H1 (cell line): ENCODE results near the gene POU2F1. TPM values are rescaled to one million over a fixed set of nuclear protein-coding genes. Genes with fewer than 3 reads are reported as not detected.

Source experiments
- CTCF ChIA-PET: fragments of 300-600 bp; sonication (Branson Sonifier 250); formaldehyde crosslinking; loops from one replicate; lab custom pipeline; 2021; ENCODE audit not compliant: partially characterized antibody; lab: Charles Lee
- POLR2A ChIA-PET: fragments of 300-600 bp; sonication (Branson Sonifier 250); formaldehyde crosslinking; loops from one replicate; lab custom pipeline; 2021; ENCODE audit warnings: inconsistent platforms; ENCODE audit not compliant: partially characterized antibody; lab: Charles Lee
- DNase-seq, 2 experiments: peaks; one replicate each; pipeline versions ENCODE4 v3.0.0 to v3.0.0-alpha.2; 2010 to 2022; ENCODE audit warnings: low spot score in 2 of 2, low read depth in 1 of 2, mixed read lengths in 1 of 2
- FAIRE-seq: peaks from 2 replicates; lab custom pipeline; 2011; peaks lifted over from hg19 to GRCh38; lab: Jason Lieb, UNC
- H2AFZ ChIP-seq: 2 replicates; pipeline ENCODE4 v1.8.1; 2012; ENCODE audit warnings: low read length, inconsistent platforms
- H2AK5ac ChIP-seq: 2 replicates; pipeline ENCODE4 v1.6.1; 2013; ENCODE audit warnings: low read depth, low read length
- H2BK120ac ChIP-seq: replicated peaks from 2 replicates; pipeline ENCODE3; 2013; ENCODE audit warnings: low read depth, low read length, inconsistent platforms
- H2BK12ac ChIP-seq: 2 replicates; pipeline ENCODE4 v1.6.1; 2013; ENCODE audit warnings: low read depth, low read length
- H2BK15ac ChIP-seq: 2 replicates; pipeline ENCODE4 v1.6.1; 2013; ENCODE audit warnings: low read length
- H2BK20ac ChIP-seq: 2 replicates; pipeline ENCODE4 v1.6.1; 2013; ENCODE audit warnings: low read length
- H2BK5ac ChIP-seq: 2 replicates; pipeline ENCODE4 v1.6.1; 2013; ENCODE audit warnings: low read depth, low read length
- H3K14ac ChIP-seq: 2 replicates; pipeline ENCODE4 v1.6.1; 2013; ENCODE audit warnings: inconsistent platforms; ENCODE audit not compliant: insufficient read length
- H3K18ac ChIP-seq: 2 replicates; pipeline ENCODE4 v1.6.1; 2013; ENCODE audit warnings: low read length; ENCODE audit errors: extremely low read depth
- H3K23ac ChIP-seq: 2 replicates; pipeline ENCODE4 v1.6.1; 2013; ENCODE audit warnings: inconsistent platforms; ENCODE audit not compliant: insufficient read length
- H3K23me2 ChIP-seq: 2 replicates; pipeline ENCODE4 v1.6.1; 2013; ENCODE audit warnings: low read depth, low read length
- H3K27ac ChIP-seq: 2 replicates; pipeline ENCODE4 v1.6.1; 2011; ENCODE audit warnings: low read depth, low read length, inconsistent platforms
- H3K27me3 ChIP-seq, 4 experiments: replicated peaks in 1 of 4; 1 replicate in 1 of 4; 2 replicates in 3 of 4; pipeline versions ENCODE4 v1.6.1 to v1.8.1; 2011 to 2013; ENCODE audit warnings: low read length in 3 of 4, mild to moderate bottlenecking in 3 of 4, inconsistent platforms in 2 of 4, mixed read lengths in 2 of 4, moderate library complexity in 1 of 4; ENCODE audit not compliant: control insufficient read depth in 3 of 4, insufficient read depth in 3 of 4; ENCODE audit errors: extremely low read depth in 1 of 4
- H3K36me3 ChIP-seq, 4 experiments: 2 replicates each; pipeline versions ENCODE4 v1.6.1 to v1.8.1; 2011 to 2013; ENCODE audit warnings: mild to moderate bottlenecking in 4 of 4, low read length in 3 of 4, moderate library complexity in 2 of 4, control low read depth in 1 of 4, inconsistent platforms in 1 of 4; ENCODE audit not compliant: insufficient read depth in 4 of 4, control insufficient read depth in 2 of 4
- H3K4ac ChIP-seq: replicated peaks from 2 replicates; pipeline ENCODE3; 2013; ENCODE audit warnings: low read length, low read depth, mixed read lengths, inconsistent platforms; ENCODE audit not compliant: insufficient read length
- H3K4me1 ChIP-seq, 4 experiments: replicated peaks in 1 of 4; 1 replicate in 1 of 4; 2 replicates in 3 of 4; pipeline versions ENCODE4 v1.6.1 to v1.8.1; 2011 to 2013; ENCODE audit warnings: low read length in 3 of 4, inconsistent platforms in 2 of 4, mixed read lengths in 1 of 4; ENCODE audit not compliant: insufficient read depth in 4 of 4, control insufficient read depth in 3 of 4
- H3K4me2 ChIP-seq, 2 experiments: 2 replicates each; pipeline versions ENCODE4 v1.6.1 to v1.8.1; 2011 to 2013; ENCODE audit warnings: low read depth in 2 of 2, low read length in 2 of 2, control low read depth in 1 of 2, inconsistent platforms in 1 of 2, mild to moderate bottlenecking in 1 of 2; ENCODE audit not compliant: insufficient read depth in 1 of 2
- H3K4me3 ChIP-seq, 4 experiments: fragments of 200-600, 300-600 bp in 1 of 4; sonication (generic), shearing (Covaris generic), sonication (Bioruptor Twin) in 1 of 4; 2 replicates each; pipeline versions ENCODE4 v1.5.1 to v1.8.1; 2011 to 2016; ENCODE audit warnings: low read length in 4 of 4, low read depth in 3 of 4, control low read depth in 2 of 4, inconsistent platforms in 2 of 4, mild to moderate bottlenecking in 2 of 4, mixed read lengths in 1 of 4, moderate library complexity in 1 of 4; ENCODE audit not compliant: insufficient read depth in 2 of 4; ENCODE audit errors: extremely low read depth in 1 of 4
- H3K56ac ChIP-seq: replicated peaks from 2 replicates; pipeline ENCODE3; 2013; ENCODE audit warnings: low read depth, mild to moderate bottlenecking, mixed read lengths, low read length, inconsistent platforms; ENCODE audit not compliant: insufficient read length
- H3K79me1 ChIP-seq: 2 replicates; pipeline ENCODE4 v1.6.1; 2013; ENCODE audit warnings: low read depth, low read length, control low read depth
- H3K79me2 ChIP-seq, 2 experiments: 2 replicates each; pipeline versions ENCODE4 v1.6.1 to v1.8.1; 2012 to 2013; ENCODE audit warnings: low read length in 2 of 2, mild to moderate bottlenecking in 2 of 2, inconsistent platforms in 1 of 2; ENCODE audit not compliant: insufficient read depth in 2 of 2, control insufficient read depth in 1 of 2
- H3K9ac ChIP-seq, 4 experiments: replicated peaks in 1 of 4; 1 replicate in 1 of 4; 2 replicates in 3 of 4; pipeline versions ENCODE4 v1.6.1 to v1.8.1; 2011 to 2013; ENCODE audit warnings: low read depth in 3 of 4, low read length in 3 of 4, control low read depth in 2 of 4, mild to moderate bottlenecking in 2 of 4, moderate library complexity in 2 of 4, inconsistent platforms in 1 of 4; ENCODE audit errors: extremely low read depth in 1 of 4
- H3K9me3 ChIP-seq, 2 experiments: 2 replicates each; pipeline versions ENCODE4 v1.6.1 to v1.8.1; 2012 to 2013; ENCODE audit warnings: mild to moderate bottlenecking in 2 of 2, moderate library complexity in 2 of 2, control low read depth in 1 of 2, inconsistent platforms in 1 of 2, low read depth in 1 of 2, low read length in 1 of 2, mixed read lengths in 1 of 2; ENCODE audit not compliant: insufficient read depth in 2 of 2
- H4K20me1 ChIP-seq, 2 experiments: replicated peaks in 1 of 2; 2 replicates each; pipeline versions ENCODE3 to v1.8.1; 2011 to 2013; ENCODE audit warnings: inconsistent platforms in 2 of 2, low read length in 2 of 2, mild to moderate bottlenecking in 1 of 2; ENCODE audit not compliant: insufficient read depth in 2 of 2, control insufficient read depth in 1 of 2
- H4K5ac ChIP-seq: 2 replicates; pipeline ENCODE4 v1.6.1; 2013; ENCODE audit warnings: low read length, low read depth, mixed read lengths, inconsistent platforms; ENCODE audit not compliant: insufficient read length
- H4K8ac ChIP-seq: 2 replicates; pipeline ENCODE4 v1.8.0; 2013; ENCODE audit warnings: mild to moderate bottlenecking, moderate library complexity, low read length, inconsistent platforms; ENCODE audit not compliant: insufficient read depth; ENCODE audit errors: extremely low read depth
- H4K91ac ChIP-seq: replicated peaks from 2 replicates; pipeline ENCODE3; 2013; ENCODE audit warnings: low read length, mixed read lengths, inconsistent platforms; ENCODE audit not compliant: insufficient read length
- BACH1 ChIP-seq: IDR thresholded peaks from 2 replicates; pipeline ENCODE4 v1.6.1; 2012; ENCODE audit warnings: low read length, improper control_type of control experiment
- CBX5 ChIP-seq: fragments of 300-800, 300-1000 bp; sonication (generic); IDR thresholded peaks from 2 replicates; pipeline ENCODE4 v1.7.1; 2016; ENCODE audit warnings: antibody characterized with exemption, low read length, low read depth
- HDAC6 ChIP-seq: IDR thresholded peaks from one replicate; pipeline ENCODE4 v1.7.1; 2012; ENCODE audit warnings: low read depth, mild to moderate bottlenecking, inconsistent platforms, low read length, moderate library complexity
- WGBS, 2 experiments: shearing (Covaris generic) in 1 of 2; methylation state at CpG; one replicate each; pipeline versions ENCODE4 v1.1.6 to v1.1.7; 2013 to 2015; ENCODE audit warnings: low lambda C conversion rate in 2 of 2, mixed read lengths in 2 of 2, inconsistent platforms in 1 of 2, low coverage in 1 of 2, missing lambda C conversion rate in 1 of 2; ENCODE audit not compliant: insufficient replicate concordance in 2 of 2, insufficient coverage in 1 of 2, insufficient read length in 1 of 2; ENCODE audit errors: extremely low coverage in 1 of 2, missing lambda C conversion rate in 1 of 2; 5-methylcytosine and 5-hydroxymethylcytosine counted together
- polyA plus RNA-seq, 7 experiments: library from polyadenylated mRNA; depleted of rRNA in 3 of 7; stranded (reverse) in 5 of 7; unstranded in 2 of 7; fragments of >200 nt in 5 of 7; fragments of 200-250 nt in 2 of 7; gene quantifications; 1 replicate in 5 of 7; 2 replicates in 1 of 7; 4 replicates in 1 of 7; pipeline versions ENCODE4 v1.2.1 to v1.2.3, GENCODE V29; 2011 to 2013; ENCODE audit warnings: missing spikeins in 2 of 7, mixed read lengths in 2 of 7
- total RNA-seq: library from RNA; stranded (reverse); fragmentation: NEBNext Ultra II Directional; extraction: Animal tissue kit (Norgen Biotek cat#: 25700); gene quantifications from 2 replicates; pipeline ENCODE4 v1.2.1, GENCODE V29; 2021

POU2F1 gene
- total and polyA plus RNA-seq, 2 of the 8 experiments (the other 6 are each of a cell fraction or from before 2014, with no cell fraction given): 37.0 to 57.2 TPM

DNA sequence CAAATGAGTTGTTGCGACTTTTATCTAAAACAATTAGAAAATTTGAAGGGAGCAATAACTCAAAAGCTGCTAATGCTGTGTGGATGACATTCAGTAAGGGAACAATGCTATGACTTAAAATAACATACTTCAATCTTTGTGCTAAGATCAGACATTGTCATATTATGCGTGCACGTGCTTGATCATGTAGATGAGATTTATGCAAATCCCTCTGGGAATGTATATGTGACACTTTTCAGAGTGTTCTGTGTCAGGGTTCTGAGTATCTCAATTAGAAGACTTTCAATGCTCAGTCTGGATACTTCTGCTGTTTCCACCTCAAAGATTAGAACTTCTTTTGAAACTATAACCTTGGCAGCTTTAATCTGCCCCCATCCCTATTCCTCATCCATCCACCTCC is 18.6 kb upstream of the POU2F1 start:
- Histone ChIP-seq H2BK15ac (no peak overlapping the region), H3K23ac (no peak overlapping the region), H3K79me1 (no peaks in the 10 kb centered on the region), H3K9me3 (0 out of 4 replicates have a peak, but pooled peaks cover 0 to 2% of the 10 kb centered on the region in 2 experiments), H3K56ac (peak overlapping the region; percentile 47), H2BK120ac (no peak overlapping the region), H2BK12ac (no peak overlapping the region), H3K27ac (no peak overlapping the region), H4K8ac (no peak overlapping the region), H4K20me1 (no peaks in the 10 kb centered on the region), H4K5ac (no peak overlapping the region), H3K14ac (no peak overlapping the region), H4K91ac (no peak overlapping the region), H3K9ac (no peak overlapping the region), H3K4me1 (peaks cover 3 to 7% (median 6%) of the 10 kb centered on the region in 4 experiments), H2BK20ac (no peak overlapping the region), H3K4ac (no peak overlapping the region), H3K4me2 (no peak overlapping the region), H2AK5ac (no peak overlapping the region), H3K4me3 (no peak overlapping the region), H3K79me2 (no peaks in the 10 kb centered on the region), H2AFZ (no peak overlapping the region), H3K36me3 (no peaks in the 10 kb centered on the region), H3K27me3 (no peaks in the 10 kb centered on the region), H2BK5ac (no peak overlapping the region), H3K23me2 (no peaks in the 10 kb centered on the region), H3K18ac (no peak overlapping the region)
- ChIA-PET CTCF (interaction anchor here (0.7 to 1.4 kb wide), 6 partner anchors 9 to 78 kb away, joined by 3 to 4 read pairs (median 3); no protein-coding TSS in a partner anchor), POLR2A (interaction anchor here (0.8 to 1.6 kb wide), 2 partner anchors 18 to 45 kb away, joined by 3 to 4 read pairs; partner anchors contain the start of gene POU2F1)
- TF ChIP-seq BACH1 (no peak), HDAC6 (no peak), CBX5 (no peak)
- WGBS, 2 experiments: 85% methylated on average over 3 of the region's 3 CpGs; no CpG with 5 or more reads in 1 of the 2 experiments
- FAIRE-seq: peak; percentile 45
- DNase-seq: no peak
